Upper lobe of left lung (tissue), 4 donors: ENCODE data around the gene VDR.
"Not testable (repeated sequence)": the region's sequence is repeated elsewhere in the genome, so short reads cannot be mapped to it uniquely, and the experiment has no call there.

Experiments used
- CTCF ChIP-seq, 6 experiments: fragments of 450-650 bp in 4 of 6; fragments of 200-600 bp in 2 of 6; sonication (generic) in 2 of 6; IDR thresholded peaks; one replicate each; pipeline ENCODE4 v1.5.1; 2016 to 2019; ENCODE audit warnings: antibody characterized with exemption in 6 of 6
- POLR2A ChIP-seq, 4 donors: fragments of 450-650 bp; IDR thresholded peaks; one replicate each; pipeline ENCODE4 v1.5.1; 2016 to 2017; ENCODE audit warnings: antibody characterized with exemption in 4 of 4, mild to moderate bottlenecking in 2 of 4

GRCh38 chr12:47842543-47842942, 62.3 kb downstream of the VDR start:
- not testable (repeated sequence) for TF ChIP-seq CTCF, POLR2A (IDR thresholded peaks at IDR 0.05)
